ENCODE results near the gene RAET1L.
"Not testable (repeated sequence)": the region's sequence is repeated elsewhere in the genome, so short reads cannot be mapped to it uniquely, and the experiment has no call there.

- TF ChIP-seq POLR2A (IDR thresholded peaks at IDR 0.05): not testable (repeated sequence)
- TF ChIP-seq, protein P1, sequence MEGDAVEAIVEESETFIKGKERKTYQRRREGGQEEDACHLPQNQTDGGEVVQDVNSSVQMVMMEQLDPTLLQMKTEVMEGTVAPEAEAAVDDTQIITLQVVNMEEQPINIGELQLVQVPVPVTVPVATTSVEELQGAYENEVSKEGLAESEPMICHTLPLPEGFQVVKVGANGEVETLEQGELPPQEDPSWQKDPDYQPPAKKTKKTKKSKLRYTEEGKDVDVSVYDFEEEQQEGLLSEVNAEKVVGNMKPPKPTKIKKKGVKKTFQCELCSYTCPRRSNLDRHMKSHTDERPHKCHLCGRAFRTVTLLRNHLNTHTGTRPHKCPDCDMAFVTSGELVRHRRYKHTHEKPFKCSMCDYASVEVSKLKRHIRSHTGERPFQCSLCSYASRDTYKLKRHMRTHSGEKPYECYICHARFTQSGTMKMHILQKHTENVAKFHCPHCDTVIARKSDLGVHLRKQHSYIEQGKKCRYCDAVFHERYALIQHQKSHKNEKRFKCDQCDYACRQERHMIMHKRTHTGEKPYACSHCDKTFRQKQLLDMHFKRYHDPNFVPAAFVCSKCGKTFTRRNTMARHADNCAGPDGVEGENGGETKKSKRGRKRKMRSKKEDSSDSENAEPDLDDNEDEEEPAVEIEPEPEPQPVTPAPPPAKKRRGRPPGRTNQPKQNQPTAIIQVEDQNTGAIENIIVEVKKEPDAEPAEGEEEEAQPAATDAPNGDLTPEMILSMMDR (IDR thresholded peaks at IDR 0.05): not testable (repeated sequence)
These were observed 9.9 kb downstream of the RAET1L start for GRCh38 chr6:150015281-150016001.

Data from lower leg skin (tissue), 3 donors.